ENCODE measurements around the gene RBM38.

DNA sequence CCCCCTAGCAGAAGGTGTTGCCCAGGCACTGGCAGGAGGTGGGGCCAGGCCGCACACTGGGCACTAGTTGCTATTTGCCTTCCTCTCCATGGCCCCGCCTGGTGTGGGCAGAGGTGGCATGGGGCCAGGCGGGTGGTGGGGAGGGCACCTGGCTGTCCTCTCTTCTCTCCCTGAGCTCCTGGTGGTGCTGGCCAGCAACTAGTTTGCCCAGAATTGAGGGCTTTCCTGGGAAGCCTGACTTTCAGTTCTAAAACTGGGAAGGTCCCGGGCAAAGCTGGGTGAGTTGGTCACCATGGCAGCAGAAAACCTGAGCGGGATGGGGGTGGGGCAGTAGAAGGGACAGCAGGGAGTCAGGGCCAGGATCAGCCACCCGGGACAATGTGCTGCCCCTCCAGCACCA lies 48.2 kb downstream of the RBM38 start:
- TF ChIP-seq, protein P1, sequence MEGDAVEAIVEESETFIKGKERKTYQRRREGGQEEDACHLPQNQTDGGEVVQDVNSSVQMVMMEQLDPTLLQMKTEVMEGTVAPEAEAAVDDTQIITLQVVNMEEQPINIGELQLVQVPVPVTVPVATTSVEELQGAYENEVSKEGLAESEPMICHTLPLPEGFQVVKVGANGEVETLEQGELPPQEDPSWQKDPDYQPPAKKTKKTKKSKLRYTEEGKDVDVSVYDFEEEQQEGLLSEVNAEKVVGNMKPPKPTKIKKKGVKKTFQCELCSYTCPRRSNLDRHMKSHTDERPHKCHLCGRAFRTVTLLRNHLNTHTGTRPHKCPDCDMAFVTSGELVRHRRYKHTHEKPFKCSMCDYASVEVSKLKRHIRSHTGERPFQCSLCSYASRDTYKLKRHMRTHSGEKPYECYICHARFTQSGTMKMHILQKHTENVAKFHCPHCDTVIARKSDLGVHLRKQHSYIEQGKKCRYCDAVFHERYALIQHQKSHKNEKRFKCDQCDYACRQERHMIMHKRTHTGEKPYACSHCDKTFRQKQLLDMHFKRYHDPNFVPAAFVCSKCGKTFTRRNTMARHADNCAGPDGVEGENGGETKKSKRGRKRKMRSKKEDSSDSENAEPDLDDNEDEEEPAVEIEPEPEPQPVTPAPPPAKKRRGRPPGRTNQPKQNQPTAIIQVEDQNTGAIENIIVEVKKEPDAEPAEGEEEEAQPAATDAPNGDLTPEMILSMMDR (IDR thresholded peaks at IDR 0.05): no peak
- TF ChIP-seq POLR2A (IDR thresholded peaks at IDR 0.05): no peak

Measured in lower leg skin (tissue), 3 donors.